22Rv1 (cell line): Measurements from ENCODE around the gene HES1.

Experiments used
- ZFX ChIP-seq: fragments of 450-650 bp; IDR thresholded peaks from 2 replicates; pipeline ENCODE4 v1.6.1; 2017; ENCODE audit warnings: antibody characterized with exemption, borderline replicate concordance
- TF ChIP-seq, protein P1 (sequence below): fragments of 450-650 bp; IDR thresholded peaks from 2 replicates; pipeline ENCODE4 v1.5.1; 2017; ENCODE audit warnings: mild to moderate bottlenecking

DNA sequence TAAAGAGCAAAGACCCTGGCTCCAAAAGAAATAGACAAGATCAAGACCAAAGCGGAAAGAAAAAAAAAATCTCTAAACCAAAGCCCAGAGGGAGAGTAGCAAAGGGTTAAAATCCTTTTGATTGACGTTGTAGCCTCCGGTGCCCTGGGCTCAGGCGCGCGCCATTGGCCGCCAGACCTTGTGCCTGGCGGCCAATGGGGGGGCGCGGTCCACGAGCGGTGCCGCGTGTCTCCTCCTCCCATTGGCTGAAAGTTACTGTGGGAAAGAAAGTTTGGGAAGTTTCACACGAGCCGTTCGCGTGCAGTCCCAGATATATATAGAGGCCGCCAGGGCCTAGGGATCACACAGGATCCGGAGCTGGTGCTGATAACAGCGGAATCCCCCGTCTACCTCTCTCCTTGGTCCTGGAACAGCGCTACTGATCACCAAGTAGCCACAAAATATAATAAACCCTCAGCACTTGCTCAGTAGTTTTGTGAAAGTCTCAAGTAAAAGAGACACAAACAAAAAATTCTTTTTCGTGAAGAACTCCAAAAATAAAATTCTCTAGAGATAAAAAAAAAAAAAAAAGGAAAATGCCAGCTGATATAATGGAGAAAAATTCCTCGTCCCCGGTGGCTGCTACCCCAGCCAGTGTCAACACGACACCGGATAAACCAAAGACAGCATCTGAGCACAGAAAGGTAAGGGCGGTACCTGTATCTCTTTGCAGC lies at the start of gene HES1:
- TF ChIP-seq, protein P1, sequence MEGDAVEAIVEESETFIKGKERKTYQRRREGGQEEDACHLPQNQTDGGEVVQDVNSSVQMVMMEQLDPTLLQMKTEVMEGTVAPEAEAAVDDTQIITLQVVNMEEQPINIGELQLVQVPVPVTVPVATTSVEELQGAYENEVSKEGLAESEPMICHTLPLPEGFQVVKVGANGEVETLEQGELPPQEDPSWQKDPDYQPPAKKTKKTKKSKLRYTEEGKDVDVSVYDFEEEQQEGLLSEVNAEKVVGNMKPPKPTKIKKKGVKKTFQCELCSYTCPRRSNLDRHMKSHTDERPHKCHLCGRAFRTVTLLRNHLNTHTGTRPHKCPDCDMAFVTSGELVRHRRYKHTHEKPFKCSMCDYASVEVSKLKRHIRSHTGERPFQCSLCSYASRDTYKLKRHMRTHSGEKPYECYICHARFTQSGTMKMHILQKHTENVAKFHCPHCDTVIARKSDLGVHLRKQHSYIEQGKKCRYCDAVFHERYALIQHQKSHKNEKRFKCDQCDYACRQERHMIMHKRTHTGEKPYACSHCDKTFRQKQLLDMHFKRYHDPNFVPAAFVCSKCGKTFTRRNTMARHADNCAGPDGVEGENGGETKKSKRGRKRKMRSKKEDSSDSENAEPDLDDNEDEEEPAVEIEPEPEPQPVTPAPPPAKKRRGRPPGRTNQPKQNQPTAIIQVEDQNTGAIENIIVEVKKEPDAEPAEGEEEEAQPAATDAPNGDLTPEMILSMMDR: no peak
- TF ChIP-seq ZFX: no peak
